ENCODE data around the gene KDM5A.

The KDM5A gene

DNA sequence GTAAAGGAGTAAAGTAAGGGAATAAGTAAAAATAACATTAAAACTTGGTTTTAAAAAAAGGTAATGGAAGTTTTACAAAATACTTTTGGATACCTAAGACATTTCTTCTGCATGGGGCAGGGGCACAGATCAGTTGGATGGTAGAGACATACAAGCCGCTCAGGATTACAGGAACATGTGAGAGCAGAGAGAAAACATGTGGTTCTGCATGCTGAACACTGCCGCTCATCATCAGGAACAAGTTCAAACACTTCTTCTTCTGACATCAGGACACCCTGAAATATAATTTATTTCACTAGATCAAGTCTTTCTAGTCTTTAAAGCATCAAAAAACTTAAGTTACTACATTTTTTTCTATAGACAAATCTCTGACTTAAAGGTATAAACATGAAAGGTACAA, 65.6 kb downstream of the KDM5A start:
- H3K14ac ChIP-seq (ENCODE audit: low read length) = no peak overlapping the region
- H2BK120ac ChIP-seq (ENCODE audit: insufficient read depth, low read length, poor library complexity) = no peak overlapping the region
- H3K79me1 ChIP-seq (ENCODE audit: low read length) = no peaks in the 10 kb centered on the region
- peaks cover 15 to 32% of the 10 kb centered on the region in 2 experiments for H3K36me3 ChIP-seq (ENCODE audit: control insufficient read depth in 1 of 2, insufficient read depth in 2 of 2, low read length in 2 of 2)
- H2BK12ac ChIP-seq (ENCODE audit: low read length) = no peak overlapping the region
- H3K9ac ChIP-seq (ENCODE audit: low read length) = no peak overlapping the region
- H4K12ac ChIP-seq (ENCODE audit: low read depth, low read length) = no peak overlapping the region
- no peak overlapping the region for H3K4ac ChIP-seq (ENCODE audit: low read depth, low read length)
- H3K18ac ChIP-seq (ENCODE audit: low read length) = no peak overlapping the region
- WGBS (ENCODE audit: extremely low coverage, insufficient coverage, insufficient read length) = no CpG with 5 or more reads among the region's 2 CpGs
- H2BK5ac ChIP-seq (ENCODE audit: low read depth, low read length, poor library complexity) = no peak overlapping the region
- H3K4me2 ChIP-seq (ENCODE audit: low read length) = no peak overlapping the region
- H4K8ac ChIP-seq (ENCODE audit: low read depth, low read length) = no peak overlapping the region
- H3K27ac ChIP-seq (ENCODE audit: low read depth, low read length) = no peak overlapping the region
- H2AK5ac ChIP-seq (ENCODE audit: low read length) = no peak overlapping the region
- no peak overlapping the region for H4K91ac ChIP-seq (ENCODE audit: low read depth, low read length)
- H3K23ac ChIP-seq (ENCODE audit: low read length) = no peak overlapping the region
- DNase-seq = no peak
- no peaks in the 10 kb centered on the region for H3K27me3 ChIP-seq (ENCODE audit: insufficient read depth, low read length)
- H3K9me3 ChIP-seq (ENCODE audit: insufficient read depth, low read depth, low read length) = no peaks in the 10 kb centered on the region
- no peaks in the 10 kb centered on the region for H3K4me1 ChIP-seq (ENCODE audit: control insufficient read depth in 1 of 2, insufficient read depth in 2 of 2, low read length in 2 of 2)
- no peak overlapping the region for H2AFZ ChIP-seq (ENCODE audit: insufficient read depth, low read length, poor library complexity)
- no peaks in the 10 kb centered on the region for H3K79me2 ChIP-seq (ENCODE audit: control insufficient read depth, insufficient read depth, low read length, poor library complexity)
- no peak overlapping the region for H3K4me3 ChIP-seq (ENCODE audit: low read depth, low read length)

DNA sequence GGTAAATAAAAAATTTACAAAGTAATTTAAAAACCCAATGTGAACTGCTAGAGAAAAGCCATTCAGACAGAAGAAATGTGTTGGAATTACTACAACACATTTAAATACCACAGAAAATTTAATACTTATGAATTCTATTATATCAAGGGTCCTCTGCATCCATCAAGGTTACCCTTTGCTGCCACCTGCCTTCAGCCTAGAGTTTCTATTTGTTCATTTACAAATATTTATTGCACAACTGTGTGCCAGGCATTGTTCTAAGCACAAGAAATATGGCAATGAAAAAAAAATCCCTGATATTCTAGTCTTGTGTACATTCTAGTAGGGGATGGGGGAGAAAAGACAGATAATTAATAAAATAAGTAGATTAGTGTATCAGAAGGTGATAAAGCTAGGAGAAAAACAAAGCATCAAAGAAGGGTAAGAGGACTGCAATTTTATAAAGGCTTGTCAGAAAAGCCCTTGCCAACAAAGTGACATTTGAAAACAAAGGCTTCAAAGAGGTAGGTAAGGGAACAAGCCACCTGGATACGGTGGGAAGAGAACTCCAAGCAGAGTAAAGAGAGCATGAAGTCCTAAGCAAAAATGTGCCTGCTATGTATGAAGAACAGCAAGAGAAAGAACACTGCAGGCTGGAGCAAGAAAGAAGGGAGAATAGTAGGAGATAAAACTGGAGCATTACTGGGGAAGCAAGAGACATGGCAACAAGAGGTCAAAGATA, 67.4 kb downstream of the KDM5A start:
- Histone ChIP-seq H2BK5ac (ENCODE audit: low read depth, low read length, poor library complexity) (no peak overlapping the region), H3K4ac (ENCODE audit: low read depth, low read length) (no peak overlapping the region), H2AFZ (ENCODE audit: insufficient read depth, low read length, poor library complexity) (no peak overlapping the region), H4K8ac (ENCODE audit: low read depth, low read length) (no peak overlapping the region), H3K4me3 (ENCODE audit: low read depth, low read length) (no peak overlapping the region), H2BK12ac (ENCODE audit: low read length) (no peak overlapping the region), H3K4me2 (ENCODE audit: low read length) (no peak overlapping the region), H3K79me2 (ENCODE audit: control insufficient read depth, insufficient read depth, low read length, poor library complexity) (no peaks in the 10 kb centered on the region), H3K27me3 (ENCODE audit: insufficient read depth, low read length) (no peaks in the 10 kb centered on the region), H3K9ac (ENCODE audit: low read length) (no peak overlapping the region), H2BK120ac (ENCODE audit: insufficient read depth, low read length, poor library complexity) (no peak overlapping the region), H3K79me1 (ENCODE audit: low read length) (no peaks in the 10 kb centered on the region), H2AK5ac (ENCODE audit: low read length) (no peak overlapping the region), H3K23ac (ENCODE audit: low read length) (no peak overlapping the region), H3K27ac (ENCODE audit: low read depth, low read length) (no peak overlapping the region), H3K4me1 (ENCODE audit: control insufficient read depth in 1 of 2, insufficient read depth in 2 of 2, low read length in 2 of 2) (no peaks in the 10 kb centered on the region), H3K14ac (ENCODE audit: low read length) (no peak overlapping the region), H3K36me3 (ENCODE audit: control insufficient read depth in 1 of 2, insufficient read depth in 2 of 2, low read length in 2 of 2) (peaks cover 21 to 36% of the 10 kb centered on the region in 2 experiments), H3K9me3 (ENCODE audit: insufficient read depth, low read depth, low read length) (peaks cover 2% of the 10 kb centered on the region), H3K18ac (ENCODE audit: low read length) (no peak overlapping the region), H4K12ac (ENCODE audit: low read depth, low read length) (no peak overlapping the region), H4K91ac (ENCODE audit: low read depth, low read length) (no peak overlapping the region)
- DNase-seq = no peak
- WGBS (ENCODE audit: extremely low coverage, insufficient coverage, insufficient read length) = no CpG with 5 or more reads among the region's 1 CpG

GRCh38 chr12:318759-319515, 70.2 kb downstream of the KDM5A start:
- H4K91ac ChIP-seq (ENCODE audit: low read depth, low read length) = no peak overlapping the region
- H3K4ac ChIP-seq (ENCODE audit: low read depth, low read length) = no peak overlapping the region
- peaks cover 18 to 26% of the 10 kb centered on the region in 2 experiments for H3K36me3 ChIP-seq (ENCODE audit: control insufficient read depth in 1 of 2, insufficient read depth in 2 of 2, low read length in 2 of 2)
- no peak for DNase-seq
- no peaks in the 10 kb centered on the region for H3K79me1 ChIP-seq (ENCODE audit: low read length)
- H3K4me2 ChIP-seq (ENCODE audit: low read length) = no peak overlapping the region
- no CpG with 5 or more reads among the region's 9 CpGs for WGBS (ENCODE audit: extremely low coverage, insufficient coverage, insufficient read length)
- H3K23ac ChIP-seq (ENCODE audit: low read length) = no peak overlapping the region
- no peak overlapping the region for H2BK5ac ChIP-seq (ENCODE audit: low read depth, low read length, poor library complexity)
- H3K4me3 ChIP-seq (ENCODE audit: low read depth, low read length) = no peak overlapping the region
- H3K14ac ChIP-seq (ENCODE audit: low read length) = no peak overlapping the region
- peaks cover 2% of the 10 kb centered on the region for H3K9me3 ChIP-seq (ENCODE audit: insufficient read depth, low read depth, low read length)
- no peak overlapping the region for H2BK12ac ChIP-seq (ENCODE audit: low read length)
- no peaks in the 10 kb centered on the region for H3K27me3 ChIP-seq (ENCODE audit: insufficient read depth, low read length)
- H3K4me1 ChIP-seq (ENCODE audit: control insufficient read depth in 1 of 2, insufficient read depth in 2 of 2, low read length in 2 of 2) = no peaks in the 10 kb centered on the region
- no peak overlapping the region for H2AK5ac ChIP-seq (ENCODE audit: low read length)
- H3K79me2 ChIP-seq (ENCODE audit: control insufficient read depth, insufficient read depth, low read length, poor library complexity) = no peaks in the 10 kb centered on the region
- no peak overlapping the region for H3K27ac ChIP-seq (ENCODE audit: low read depth, low read length)
- H3K9ac ChIP-seq (ENCODE audit: low read length) = no peak overlapping the region
- H2BK120ac ChIP-seq (ENCODE audit: insufficient read depth, low read length, poor library complexity) = no peak overlapping the region
- H4K8ac ChIP-seq (ENCODE audit: low read depth, low read length) = no peak overlapping the region
- H4K12ac ChIP-seq (ENCODE audit: low read depth, low read length) = no peak overlapping the region
- H2AFZ ChIP-seq (ENCODE audit: insufficient read depth, low read length, poor library complexity) = no peak overlapping the region
- no peak overlapping the region for H3K18ac ChIP-seq (ENCODE audit: low read length)

DNA sequence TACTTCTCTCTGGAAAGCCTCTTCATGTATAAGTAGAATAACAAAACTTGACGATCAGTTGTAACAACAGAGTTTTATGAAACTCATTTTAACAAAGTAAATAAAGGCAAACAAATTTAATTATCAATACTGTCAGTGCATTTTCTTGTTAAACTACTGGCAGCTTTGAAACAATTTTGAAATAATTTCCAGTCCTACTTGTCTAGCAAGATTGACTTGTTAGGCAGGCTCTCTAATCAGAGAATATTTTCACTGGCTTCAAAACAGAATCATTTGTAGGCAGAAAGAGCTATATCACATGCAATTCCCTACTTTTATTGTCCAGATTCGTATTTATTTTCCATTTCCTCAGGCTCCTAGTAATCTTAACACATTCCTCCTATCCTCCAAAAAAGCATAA, 80.6 kb downstream of the KDM5A start:
- H3K4me2 ChIP-seq (ENCODE audit: low read length) = no peak overlapping the region
- no CpG with 5 or more reads among the region's 2 CpGs for WGBS (ENCODE audit: extremely low coverage, insufficient coverage, insufficient read length)

More for the DNA sequence above, 80.6 kb downstream of the KDM5A start:
- H4K91ac ChIP-seq (ENCODE audit: low read depth, low read length) = no peak overlapping the region
- no peak overlapping the region for H2BK12ac ChIP-seq (ENCODE audit: low read length)
- no peak overlapping the region for H3K27ac ChIP-seq (ENCODE audit: low read depth, low read length)
- no peaks in the 10 kb centered on the region for H3K27me3 ChIP-seq (ENCODE audit: insufficient read depth, low read length)
- no peak overlapping the region for H3K4me3 ChIP-seq (ENCODE audit: low read depth, low read length)
- H3K4ac ChIP-seq (ENCODE audit: low read depth, low read length) = no peak overlapping the region
- H3K36me3 ChIP-seq (ENCODE audit: control insufficient read depth in 1 of 2, insufficient read depth in 2 of 2, low read length in 2 of 2) = peaks cover 27 to 38% of the 10 kb centered on the region in 2 experiments
- no peak overlapping the region for H4K8ac ChIP-seq (ENCODE audit: low read depth, low read length)
- H2AK5ac ChIP-seq (ENCODE audit: low read length) = no peak overlapping the region
- no peak overlapping the region for H2BK120ac ChIP-seq (ENCODE audit: insufficient read depth, low read length, poor library complexity)
- no peaks in the 10 kb centered on the region for H3K4me1 ChIP-seq (ENCODE audit: control insufficient read depth in 1 of 2, insufficient read depth in 2 of 2, low read length in 2 of 2)
- H3K18ac ChIP-seq (ENCODE audit: low read length) = no peak overlapping the region
- H3K9ac ChIP-seq (ENCODE audit: low read length) = no peak overlapping the region
- H4K12ac ChIP-seq (ENCODE audit: low read depth, low read length) = no peak overlapping the region
- H3K14ac ChIP-seq (ENCODE audit: low read length) = no peak overlapping the region
- H2AFZ ChIP-seq (ENCODE audit: insufficient read depth, low read length, poor library complexity) = no peak overlapping the region
- H3K9me3 ChIP-seq (ENCODE audit: insufficient read depth, low read depth, low read length) = no peaks in the 10 kb centered on the region
- H3K79me2 ChIP-seq (ENCODE audit: control insufficient read depth, insufficient read depth, low read length, poor library complexity) = no peaks in the 10 kb centered on the region
- no peak overlapping the region for H3K23ac ChIP-seq (ENCODE audit: low read length)
- no peak overlapping the region for H2BK5ac ChIP-seq (ENCODE audit: low read depth, low read length, poor library complexity)
- peak in 1 of 2 donors; percentile 91 for DNase-seq
- H3K79me1 ChIP-seq (ENCODE audit: low read length) = no peaks in the 10 kb centered on the region
